NOMO-1 (cell line): ENCODE data around the gene APCDD1.

ENCODE experiments used
- DNase-seq, 2 experiments: peaks; one replicate each; lab custom pipeline; 2025; ENCODE audit not compliant: unreplicated experiment in 2 of 2; lab: John Stamatoyannopoulos, UW

APCDD1 gene

DNA sequence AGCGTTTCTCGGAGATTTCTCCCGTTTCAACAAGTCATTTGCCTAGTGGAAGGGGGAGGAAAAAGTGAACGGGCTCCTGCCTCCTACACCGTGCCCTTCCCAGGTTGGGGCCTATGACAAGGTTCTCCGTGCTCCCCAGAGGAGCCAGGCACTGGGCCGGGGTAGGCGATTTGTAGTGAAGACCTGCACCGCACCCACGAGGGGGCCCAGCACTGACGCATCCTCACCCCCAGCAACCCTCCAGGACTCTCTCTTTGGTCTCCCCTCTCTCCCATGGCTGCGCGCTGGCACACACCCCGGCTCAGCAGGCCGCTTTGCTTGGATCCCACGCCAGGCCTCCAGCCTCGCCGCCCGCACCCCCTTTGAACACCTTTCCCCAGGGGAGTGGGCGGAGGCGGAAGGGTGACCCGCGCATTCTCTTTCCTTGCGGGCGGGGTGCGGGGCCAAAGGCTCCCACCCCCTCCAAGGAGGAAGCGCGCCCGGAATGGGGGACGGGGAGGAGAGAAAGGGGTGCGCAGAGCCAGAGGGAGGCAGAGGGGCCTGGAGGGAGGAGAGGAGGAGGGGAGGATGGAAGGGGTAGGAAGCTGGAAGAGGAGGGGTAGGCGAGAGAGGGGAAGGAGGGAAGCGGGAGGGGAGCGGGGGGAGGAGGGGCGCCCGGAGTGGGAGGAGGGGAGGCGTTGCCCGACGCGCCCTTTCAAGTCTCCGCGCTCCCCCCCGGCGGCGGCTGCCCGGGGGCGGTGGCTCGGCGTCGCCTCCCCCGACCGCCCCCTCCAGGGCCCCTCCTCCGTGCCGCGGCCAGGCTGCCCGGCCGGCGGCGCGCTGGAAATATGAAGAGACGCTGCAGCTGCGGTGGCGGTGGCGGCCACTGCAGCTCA is at the start of gene APCDD1:
Gene APCDD1, plus strand, starts transcription at position 830 of the 875 bp plus-strand sequence. CDS start 347 bp downstream, outside the sequence.
- DNase-seq = peak; percentile 54 to 77

DNA sequence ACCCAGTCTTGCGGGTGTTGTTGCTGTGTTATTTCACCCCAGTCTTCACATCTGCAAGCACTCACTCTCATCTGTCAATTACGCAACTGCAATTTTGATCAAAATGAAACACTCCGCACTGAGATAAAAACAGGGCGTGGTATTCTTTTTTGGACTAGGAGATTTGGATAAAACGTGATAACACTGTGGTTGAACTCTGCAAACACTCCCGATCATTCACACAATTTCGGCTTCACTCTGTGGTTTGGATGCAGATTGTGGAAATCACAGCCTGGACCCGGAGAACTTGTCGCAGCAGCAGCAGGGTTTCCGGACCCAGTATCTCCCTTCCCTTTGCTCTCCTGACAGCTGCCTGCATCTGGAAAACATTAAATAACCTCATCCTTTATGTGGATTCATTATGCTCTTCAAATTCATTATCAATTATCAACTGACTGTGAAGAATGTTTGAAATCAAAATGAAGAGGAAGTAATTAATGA is 49.4 kb upstream of the APCDD1 start:
- DNase-seq = no peak

DNA sequence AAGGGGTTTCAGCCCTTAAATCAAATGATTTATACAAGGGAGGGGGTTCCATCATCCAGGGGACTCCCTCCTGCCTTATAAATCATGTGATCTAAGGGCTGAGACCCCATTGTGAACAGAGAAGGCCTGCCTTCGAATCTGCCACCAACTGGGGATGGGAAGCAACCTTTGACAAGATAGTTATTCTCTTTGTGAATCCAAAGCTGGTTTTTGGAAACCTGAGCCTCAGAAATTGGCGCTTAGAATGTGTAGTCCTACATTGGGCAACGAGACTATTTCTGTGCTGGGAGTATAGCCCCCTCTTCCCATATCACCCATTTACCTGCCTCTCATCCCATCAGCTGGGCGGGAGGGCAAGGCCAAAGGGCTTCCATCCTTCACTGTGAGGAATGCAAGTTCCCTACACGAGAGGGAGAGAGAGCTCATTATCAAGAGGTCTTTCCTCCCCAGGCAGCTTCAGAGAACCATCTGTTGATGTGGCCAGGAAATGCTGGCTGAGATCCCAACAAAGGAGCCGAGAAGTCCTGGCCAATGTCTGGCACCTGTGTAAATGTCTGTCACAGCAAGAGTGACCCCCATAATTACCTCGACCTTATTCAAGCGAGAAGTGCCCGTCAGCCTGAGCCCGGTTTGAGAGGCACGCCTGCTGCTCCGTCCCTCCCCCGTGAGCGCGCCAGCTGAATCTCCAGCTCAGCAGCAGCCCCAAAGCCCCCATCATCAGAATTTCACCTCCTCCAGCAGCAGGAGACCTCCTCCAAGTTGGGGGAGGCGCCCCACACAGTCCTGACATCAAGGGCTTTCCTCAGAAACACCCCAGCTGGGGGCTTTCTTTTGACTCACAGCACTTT is 48.4 kb upstream of the APCDD1 start:
- no peak for DNase-seq

DNA sequence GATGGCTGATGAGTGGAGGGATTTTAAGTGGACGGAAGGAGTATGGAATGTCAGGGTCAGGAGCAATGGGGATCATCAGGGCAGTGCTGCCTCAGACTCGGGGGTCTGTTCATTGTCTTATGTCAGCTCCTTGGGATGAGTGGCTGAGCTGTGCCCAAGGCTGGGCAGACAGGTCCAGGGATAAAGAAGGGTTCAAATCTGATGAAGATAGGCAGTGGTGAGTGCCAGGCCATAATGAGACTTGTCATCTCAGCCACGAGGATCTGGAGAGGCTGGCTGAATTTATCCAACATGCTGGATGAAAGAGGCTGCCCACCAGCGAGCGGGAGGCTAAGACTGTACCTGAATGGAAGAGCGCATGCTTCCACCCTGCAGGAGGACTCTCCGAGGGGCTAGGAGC is 46.3 kb upstream of the APCDD1 start:
- DNase-seq = no peak

DNA sequence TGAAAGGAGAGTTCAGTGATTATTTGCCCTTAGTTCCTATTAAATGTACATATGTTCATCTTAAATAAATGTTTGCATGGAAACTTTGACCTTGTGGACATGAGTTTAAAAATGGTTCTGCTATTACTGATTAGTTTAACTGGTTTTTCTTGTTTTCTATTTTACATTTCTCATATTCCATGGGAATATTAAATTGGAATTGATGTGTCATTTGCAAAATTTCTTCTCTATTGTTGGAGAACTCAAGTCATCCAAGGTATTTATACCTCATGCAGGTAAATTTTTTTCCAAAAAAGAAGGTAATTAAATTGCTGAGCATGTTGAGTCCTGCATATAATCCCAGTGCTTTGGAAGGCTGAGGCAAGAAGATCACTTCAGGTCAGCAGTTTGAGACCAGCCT is 45.4 kb upstream of the APCDD1 start:
- no peak for DNase-seq

DNA sequence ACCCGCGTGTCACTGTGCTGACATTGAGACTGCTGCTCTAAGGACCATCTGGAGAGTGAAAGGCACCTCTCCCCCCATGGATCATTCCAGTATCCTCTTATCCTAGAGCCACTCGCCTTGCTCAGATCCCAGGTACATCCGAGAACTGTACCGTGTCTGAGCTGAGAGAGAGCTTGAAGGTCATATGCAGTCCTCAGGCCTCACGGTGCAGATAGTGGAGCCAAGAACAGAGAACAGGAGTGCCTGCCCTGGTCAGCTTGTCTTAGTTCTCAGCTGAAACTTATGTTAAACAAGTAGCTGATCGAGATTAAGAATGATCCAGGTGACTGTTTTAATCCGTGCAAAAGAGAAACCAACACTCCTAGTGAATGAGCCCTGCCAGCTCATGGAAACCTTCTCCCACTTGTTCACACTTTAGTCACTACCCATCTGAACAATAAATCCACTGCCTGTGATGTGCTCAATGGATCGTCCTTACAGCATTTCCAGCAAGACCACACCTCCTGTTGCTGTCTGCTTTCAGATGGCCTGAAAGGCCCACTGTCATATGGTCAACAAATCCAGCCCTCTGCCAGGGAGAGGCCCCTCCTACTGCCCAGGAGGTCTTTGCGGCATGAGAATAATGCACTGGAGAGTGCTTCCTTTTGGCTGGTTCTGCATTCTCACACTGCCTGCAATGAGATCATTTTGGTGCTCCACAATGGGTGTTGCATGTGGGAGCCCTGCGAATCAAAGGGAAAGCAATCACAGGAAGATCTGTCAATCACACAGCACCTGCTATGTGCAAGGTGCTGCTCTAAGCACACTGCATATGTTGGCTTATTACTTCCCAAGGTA is 43.7 kb upstream of the APCDD1 start:
- no peak for DNase-seq

DNA sequence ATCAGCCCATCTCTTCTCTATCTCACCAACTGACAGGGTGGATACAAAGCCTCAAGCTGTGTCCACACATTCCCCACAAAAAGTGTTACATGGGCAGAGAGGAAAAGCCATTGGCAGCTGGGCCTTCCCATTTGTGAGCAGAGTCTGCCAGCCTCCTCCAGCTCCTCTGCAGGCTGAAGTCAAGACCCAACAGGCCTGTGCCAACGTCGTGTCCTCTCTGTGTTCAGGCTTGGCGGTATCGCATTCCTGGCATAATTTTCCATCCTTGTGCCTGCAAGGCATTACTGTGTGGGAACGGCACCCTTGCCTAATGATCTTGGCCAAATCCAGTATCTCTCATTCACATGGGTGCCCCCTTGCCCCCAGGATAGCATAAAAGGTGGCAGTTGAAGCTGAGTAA is 41.5 kb upstream of the APCDD1 start:
- no peak for DNase-seq

DNA sequence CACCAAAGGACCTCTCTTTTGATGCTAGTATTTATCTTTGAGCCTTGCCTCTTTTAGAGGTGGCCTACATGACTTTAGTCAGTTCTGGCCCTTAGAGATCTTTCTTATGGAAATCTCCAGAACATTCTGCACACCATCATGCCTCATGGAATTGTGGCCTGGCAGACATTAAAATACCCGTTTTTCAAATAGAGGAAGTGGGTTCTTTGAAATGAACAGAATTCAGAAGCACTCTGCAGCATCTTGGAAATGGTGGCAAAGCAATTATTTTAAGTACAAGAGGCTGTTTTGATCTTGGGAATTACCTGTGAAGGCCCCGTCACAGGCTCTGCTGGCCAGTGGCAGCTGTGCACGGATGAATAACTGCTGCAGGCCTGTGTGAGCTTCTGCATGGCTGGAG is 40.7 kb upstream of the APCDD1 start:
- no peak for DNase-seq

DNA sequence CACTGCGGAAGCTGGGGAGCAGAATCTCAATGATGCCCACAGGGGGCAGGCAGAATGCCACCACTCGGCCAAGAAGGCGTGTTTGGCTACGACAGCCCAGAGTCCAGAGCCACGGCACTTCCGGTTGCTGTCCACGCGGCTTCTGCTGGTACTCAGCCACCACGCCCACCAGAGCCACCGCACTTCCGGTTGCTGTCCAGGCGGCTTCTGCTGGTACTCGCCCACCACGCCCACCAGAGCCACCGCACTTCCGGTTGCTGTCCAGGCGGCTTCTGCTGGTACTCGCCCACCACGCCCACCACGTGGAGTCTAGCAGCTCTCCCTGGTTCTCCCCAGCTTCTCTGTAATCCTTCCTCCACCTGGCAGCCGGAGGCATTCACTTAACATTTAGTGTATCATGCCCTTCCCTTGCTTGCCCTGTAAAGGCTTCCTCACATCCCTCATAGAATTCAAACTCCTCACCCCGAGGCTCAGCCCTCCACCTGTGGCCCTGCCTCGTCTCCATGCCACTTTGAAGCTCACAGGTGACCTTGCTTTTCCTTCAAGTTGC is 40.1 kb upstream of the APCDD1 start:
- DNase-seq = no peak

DNA sequence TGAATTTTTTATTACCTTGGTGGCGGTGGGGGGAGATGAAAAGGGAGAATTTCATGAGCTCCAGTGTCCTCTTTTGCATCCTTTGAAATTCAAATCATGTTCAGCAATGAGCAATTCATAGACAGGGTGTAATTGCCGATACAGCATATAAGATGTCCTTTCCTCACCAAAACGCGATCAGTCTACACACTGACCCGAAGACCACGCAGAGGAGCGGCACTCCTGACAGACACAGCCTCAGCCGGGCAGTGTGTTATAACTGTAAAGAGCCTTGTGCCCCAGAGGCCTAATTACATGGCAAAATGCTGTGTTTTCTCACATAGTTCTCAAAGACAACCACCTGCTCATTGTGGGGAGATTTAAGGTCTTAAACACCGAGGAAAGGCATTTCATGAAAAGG is 38.4 kb upstream of the APCDD1 start:
- no peak for DNase-seq

DNA sequence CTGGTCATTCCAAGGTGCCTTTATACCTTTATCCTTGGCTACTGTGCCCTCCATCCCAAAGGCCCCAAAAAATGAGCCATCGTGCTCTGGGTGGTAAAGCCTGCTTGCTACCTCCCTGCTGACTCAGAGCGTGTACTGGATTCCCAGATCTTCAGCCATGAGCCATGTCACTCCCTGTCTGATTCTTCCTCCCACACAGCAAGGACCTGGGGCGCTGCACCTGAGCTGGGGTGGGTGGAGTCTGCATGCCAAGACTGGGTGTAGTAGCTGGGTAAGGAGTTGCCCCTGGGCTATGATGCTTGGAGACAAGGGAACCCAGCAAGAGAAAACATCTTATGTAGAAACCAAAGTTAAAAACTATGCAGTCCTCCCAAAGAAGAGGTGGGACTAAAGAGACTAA is 37.2 kb upstream of the APCDD1 start:
- no peak for DNase-seq

DNA sequence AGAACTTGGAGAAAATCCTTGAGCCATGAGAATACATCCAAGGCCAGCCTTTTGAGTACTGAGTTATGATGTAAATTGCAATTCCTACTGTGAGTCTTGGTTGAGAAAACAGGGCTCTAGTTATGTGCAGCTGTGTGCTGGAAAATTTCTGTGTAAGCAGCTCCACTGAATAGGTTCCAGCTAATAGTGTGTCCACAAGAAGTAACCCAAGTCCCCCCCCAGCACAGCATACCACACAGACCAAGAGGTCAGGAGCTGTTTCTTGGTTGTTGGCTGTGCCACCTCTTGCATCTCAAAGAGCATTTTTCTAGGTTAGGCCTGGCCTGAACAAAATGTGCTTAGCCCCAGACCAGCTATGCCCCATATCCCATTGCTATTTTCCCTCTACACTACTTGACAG is 36.8 kb upstream of the APCDD1 start:
- no peak for DNase-seq

DNA sequence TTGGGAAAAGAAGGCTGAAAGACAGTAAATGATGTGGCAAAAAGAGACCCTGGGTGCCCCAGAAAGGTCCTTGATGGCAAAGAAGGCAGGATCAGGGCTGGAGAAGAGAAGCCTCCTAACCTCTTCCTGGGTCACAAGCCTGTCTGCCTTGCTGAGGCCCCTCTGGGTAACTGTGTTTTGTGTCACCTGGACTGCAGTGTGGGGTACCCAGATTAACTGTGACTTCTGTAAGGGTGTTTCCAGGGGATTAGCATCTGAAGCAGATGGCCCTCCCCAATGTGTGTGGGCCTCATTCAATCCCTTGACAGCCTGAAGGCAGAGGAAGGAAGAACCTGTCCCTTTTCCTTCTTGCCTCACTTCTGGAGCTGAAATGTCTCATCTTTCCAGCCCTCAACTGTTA is 35.6 kb upstream of the APCDD1 start:
- DNase-seq = no peak

DNA sequence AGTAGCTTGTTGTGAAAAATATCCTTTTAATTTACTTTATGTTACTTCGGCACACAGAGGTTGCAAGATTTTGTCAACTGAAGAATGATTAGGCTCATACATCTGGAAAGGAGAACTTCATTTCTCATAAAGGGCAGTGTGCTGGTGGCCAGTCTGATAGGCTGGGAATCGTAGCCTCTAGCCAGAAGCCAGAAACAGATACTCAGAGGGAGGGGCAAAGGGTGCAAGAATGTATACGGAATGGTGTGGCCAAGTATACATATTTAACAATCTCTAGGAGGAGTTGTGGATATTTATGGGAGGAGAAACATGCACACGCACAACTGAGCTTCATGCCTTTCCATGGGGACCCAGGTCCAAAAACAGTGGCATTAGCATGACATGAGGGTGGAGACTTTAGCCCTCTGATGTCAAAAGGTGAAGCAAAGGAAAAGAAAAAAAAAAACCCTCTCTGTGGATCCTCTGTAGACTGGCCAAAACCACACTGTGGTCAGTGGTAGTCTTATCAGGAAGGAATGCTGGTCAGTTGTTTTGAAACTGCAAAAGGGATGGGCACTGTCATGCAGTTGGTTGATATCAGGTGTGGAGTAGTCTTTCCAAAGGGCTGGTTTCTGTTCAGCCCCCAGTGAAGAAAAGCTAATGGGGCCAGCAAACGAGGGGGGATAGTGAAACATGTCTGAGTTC is 34.9 kb upstream of the APCDD1 start:
- no peak for DNase-seq

DNA sequence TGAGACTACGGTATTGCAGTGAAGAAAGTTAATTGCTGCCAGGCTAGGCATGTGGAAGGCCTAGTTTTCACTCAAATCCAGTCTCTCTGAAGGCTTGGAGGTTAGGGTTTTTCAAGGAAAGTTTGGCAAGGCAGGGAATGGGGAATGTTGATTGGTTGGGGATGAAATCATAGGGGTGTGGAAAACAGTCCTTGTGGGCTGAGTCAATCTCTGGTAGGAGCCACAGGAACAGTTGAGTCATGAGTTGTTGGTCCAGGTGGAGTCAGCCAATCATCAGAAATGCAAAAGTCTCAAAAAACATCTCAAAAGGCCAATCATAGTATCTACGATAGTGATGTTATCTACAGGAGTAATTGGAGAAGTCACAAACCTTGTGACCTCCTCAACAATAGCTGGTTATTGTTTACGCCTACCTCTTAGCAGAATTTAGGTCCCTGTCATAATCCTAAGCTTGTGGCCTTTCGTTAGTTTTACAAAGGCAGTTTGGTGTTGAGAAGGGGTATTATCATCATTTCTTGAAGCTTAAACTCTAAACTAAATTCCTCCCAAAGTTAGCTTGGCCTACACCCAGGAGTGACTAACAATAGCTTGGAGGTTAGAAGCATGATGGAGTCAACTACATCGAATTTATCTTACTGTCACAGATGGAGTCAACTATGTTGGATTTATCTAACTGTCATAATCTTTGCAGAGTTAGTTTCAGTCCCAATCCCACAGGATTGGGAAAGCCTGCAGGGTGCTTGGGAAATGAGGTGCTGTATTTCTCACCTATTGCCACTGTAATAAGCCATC is 33.7 kb upstream of the APCDD1 start:
- no peak for DNase-seq

DNA sequence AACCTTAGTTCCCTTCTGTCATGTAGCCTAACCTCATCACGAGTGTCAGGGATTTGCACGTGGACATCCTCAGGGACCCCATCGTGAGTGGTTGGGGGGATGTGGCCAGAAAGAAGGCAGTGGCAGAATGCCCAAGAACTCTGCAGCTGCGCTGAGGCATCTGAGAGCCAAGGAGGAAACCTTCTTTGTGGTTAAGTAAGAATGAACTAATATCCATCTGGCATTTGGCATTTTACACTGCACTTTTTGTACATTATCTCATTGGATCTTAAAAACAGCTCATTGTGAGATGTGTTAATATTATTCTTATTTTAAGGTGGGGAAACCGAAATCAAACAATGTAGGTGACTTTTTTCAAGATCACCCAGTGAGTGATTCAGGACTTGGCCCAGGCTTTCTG is 32.6 kb upstream of the APCDD1 start:
- DNase-seq = no peak

DNA sequence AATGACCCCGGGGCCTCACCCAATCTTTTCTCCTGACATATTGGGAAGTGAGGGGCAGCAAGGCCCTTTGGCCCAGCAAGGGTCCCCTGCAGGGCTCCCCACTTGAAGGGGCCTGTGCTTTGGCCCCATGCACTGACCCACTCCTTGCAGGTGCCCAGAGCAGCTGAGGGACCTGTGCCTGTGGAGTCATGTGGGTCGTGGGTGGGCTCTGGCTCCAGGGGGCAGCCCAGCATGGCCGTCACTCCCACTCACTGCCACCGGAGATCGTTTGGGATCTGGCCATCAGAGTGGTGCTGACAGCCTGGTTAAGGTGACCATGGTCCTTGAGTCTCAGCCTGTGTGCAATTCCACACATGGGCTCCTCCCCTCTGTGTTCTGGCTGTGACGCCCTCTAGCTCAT is 31.7 kb upstream of the APCDD1 start:
- no peak for DNase-seq

DNA sequence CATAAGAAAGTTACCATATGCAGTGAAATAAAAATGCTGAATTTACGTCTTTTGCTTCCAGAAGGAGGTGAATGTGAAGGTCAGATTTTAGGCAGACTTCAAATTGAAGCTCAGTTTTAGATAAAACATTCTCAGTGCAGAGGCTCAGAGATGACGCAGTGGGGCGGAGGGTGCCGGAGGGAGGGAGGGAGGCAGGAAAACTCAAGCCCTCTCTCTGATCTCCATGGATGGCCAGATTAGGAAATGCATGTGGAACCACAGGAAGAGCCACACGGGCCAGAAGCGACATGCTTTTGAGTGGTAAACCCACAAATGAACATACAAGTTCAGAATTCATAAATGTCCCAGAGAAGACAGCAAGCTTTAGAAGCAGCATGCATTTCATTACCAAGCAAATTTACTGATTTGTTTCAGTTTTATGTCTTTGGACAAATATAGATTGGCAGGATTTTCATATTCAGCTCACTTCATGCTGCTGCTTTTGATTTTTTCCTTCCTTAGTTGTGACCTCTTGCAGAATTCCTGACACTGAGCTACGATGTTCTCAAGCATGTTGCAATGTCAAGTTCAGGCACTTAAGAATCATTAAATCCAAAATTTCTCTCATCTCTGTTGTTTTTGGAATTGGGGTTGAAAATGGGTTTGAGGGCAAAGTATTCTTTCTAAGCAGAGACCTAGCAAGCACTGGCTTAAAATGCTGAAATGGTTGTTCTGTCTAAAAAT is 29.7 kb upstream of the APCDD1 start:
- no peak for DNase-seq

DNA sequence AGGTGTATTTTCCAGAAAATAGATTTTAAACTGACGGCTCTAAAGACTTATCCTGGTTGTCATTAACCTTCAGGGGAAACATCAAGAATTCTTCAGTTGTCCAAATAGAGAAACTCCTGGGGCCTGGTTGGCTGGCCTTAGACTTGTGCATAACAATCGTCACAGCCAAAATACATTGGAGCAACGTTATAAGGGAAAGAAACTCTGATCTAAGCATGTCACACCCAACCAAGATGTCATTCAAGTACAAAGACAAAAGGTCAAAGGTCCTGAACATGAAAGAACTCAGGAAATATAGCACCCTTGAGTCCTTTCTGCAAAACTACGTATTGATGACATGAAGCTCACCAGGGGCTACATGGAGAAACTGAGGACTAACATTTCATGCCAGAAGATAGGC is 23.8 kb upstream of the APCDD1 start:
- no peak for DNase-seq
